GM23338 (cell line): ENCODE results near the gene NRCAM. TPM values are rescaled to one million over a fixed set of nuclear protein-coding genes. Genes with fewer than 3 reads are reported as not detected.

Experiments
- ATAC-seq: fragments of 200-7000 bp; cut with Tn5 transposase; 3 replicates; pipeline ENCODE4 v1.9.1; 2020
- DNase-seq: peaks from one replicate; pipeline ENCODE4 v3.0.0-alpha.2; 2015; ENCODE audit warnings: low spot score
- H2AFZ ChIP-seq: fragments of 200-600 bp; sonication (generic); 2 replicates; pipeline ENCODE4 v1.8.0; 2016; ENCODE audit warnings: antibody characterized with exemption, mild to moderate bottlenecking, moderate library complexity
- H3F3A ChIP-seq: fragments of 200-600 bp; sonication (generic); replicated peaks from 2 replicates; pipeline ENCODE4 v1.8.0; 2017; ENCODE audit warnings: antibody characterized with exemption, mixed run types, low read depth
- H3K27ac ChIP-seq: fragments of 200-600 bp; sonication (generic); 2 replicates; pipeline ENCODE4 v1.6.1; 2016; ENCODE audit warnings: low read depth
- H3K27me3 ChIP-seq: fragments of 200-600 bp; sonication (generic); 2 replicates; pipeline ENCODE4 v1.8.0; 2016; ENCODE audit warnings: mild to moderate bottlenecking, mixed run types, moderate library complexity; ENCODE audit not compliant: insufficient read depth
- H3K36me3 ChIP-seq: fragments of 200-600 bp; sonication (generic); 2 replicates; pipeline ENCODE4 v1.8.0; 2016; ENCODE audit warnings: mild to moderate bottlenecking; ENCODE audit not compliant: insufficient read depth
- H3K4me1 ChIP-seq: fragments of 200-600 bp; sonication (generic); 2 replicates; pipeline ENCODE4 v1.8.0; 2016; ENCODE audit warnings: mild to moderate bottlenecking, moderate library complexity; ENCODE audit not compliant: insufficient read depth
- H3K4me2 ChIP-seq: fragments of 200-600 bp; sonication (generic); 2 replicates; pipeline ENCODE4 v1.7.1; 2017; ENCODE audit warnings: mixed run types
- H3K4me3 ChIP-seq: fragments of 200-600 bp; sonication (generic); 2 replicates; pipeline ENCODE4 v1.6.1; 2016; ENCODE audit warnings: mixed run types
- H3K79me2 ChIP-seq: fragments of 200-600 bp; sonication (generic); replicated peaks from 2 replicates; pipeline ENCODE4 v1.8.0; 2017; ENCODE audit warnings: mild to moderate bottlenecking; ENCODE audit not compliant: insufficient read depth
- H3K9me2 ChIP-seq: fragments of 200-600 bp; sonication (generic); 2 replicates; pipeline ENCODE4 v1.8.0; 2017; ENCODE audit not compliant: insufficient read depth
- H4K20me1 ChIP-seq: fragments of 200-600 bp; sonication (generic); replicated peaks from 2 replicates; pipeline ENCODE4 v1.8.0; 2017; ENCODE audit warnings: mild to moderate bottlenecking; ENCODE audit not compliant: insufficient read depth
- H3K27ac Mint-ChIP-seq: 2 replicates; pipeline ENCODE4 v1.8.0; 2020; ENCODE audit warnings: inconsistent platforms, mild to moderate bottlenecking, moderate library complexity, mixed read lengths
- H3K27me3 Mint-ChIP-seq: 3 replicates; pipeline ENCODE4 v1.8.0; 2022; ENCODE audit warnings: low read depth, mild to moderate bottlenecking, moderate library complexity, mixed read lengths, inconsistent platforms; ENCODE audit not compliant: insufficient read depth, poor library complexity
- H3K36me3 Mint-ChIP-seq: 3 replicates; pipeline ENCODE4 v1.8.0; 2021; ENCODE audit warnings: low read depth, mild to moderate bottlenecking, inconsistent platforms, moderate library complexity, mixed read lengths
- H3K4me1 Mint-ChIP-seq: 3 replicates; pipeline ENCODE4 v1.8.0; 2020; ENCODE audit warnings: mild to moderate bottlenecking, inconsistent platforms, mixed read lengths
- H3K4me3 Mint-ChIP-seq: 3 replicates; pipeline ENCODE4 v1.8.0; 2021; ENCODE audit warnings: moderate library complexity, mild to moderate bottlenecking, inconsistent platforms, mixed read lengths
- H3K9me3 Mint-ChIP-seq: 3 replicates; pipeline ENCODE4 v1.8.0; 2020; ENCODE audit warnings: moderate library complexity, mild to moderate bottlenecking, inconsistent platforms, mixed read lengths
- CREB1 ChIP-seq: fragments of 250-450 bp; sonication (Bioruptor Pico); IDR thresholded peaks from 2 replicates; pipeline ENCODE4 v1.5.0; 2020; ENCODE audit warnings: low read depth, mild to moderate bottlenecking, moderate library complexity
- EZH2 ChIP-seq: fragments of 200-600 bp; sonication (generic); IDR thresholded peaks from one replicate; pipeline ENCODE4 v1.8.0; 2017; ENCODE audit warnings: antibody characterized with exemption, mild to moderate bottlenecking, low read depth; ENCODE audit not compliant: unreplicated experiment
- EZH2phosphoT487 ChIP-seq: fragments of 200-600 bp; sonication (generic); IDR thresholded peaks from one replicate; pipeline ENCODE4 v1.8.1; 2018; ENCODE audit warnings: antibody characterized with exemption; ENCODE audit not compliant: unreplicated experiment
- JUNB ChIP-seq: IDR thresholded peaks from one replicate; pipeline ENCODE4 v1.6.1; 2016; ENCODE audit warnings: antibody characterized with exemption; ENCODE audit not compliant: unreplicated experiment
- NANOG ChIP-seq: IDR thresholded peaks from 2 replicates; pipeline ENCODE4 v1.6.1; 2016; ENCODE audit warnings: antibody characterized with exemption, borderline replicate concordance
- REST ChIP-seq: IDR thresholded peaks from one replicate; pipeline ENCODE4 v1.6.1; 2018; ENCODE audit warnings: antibody characterized with exemption; ENCODE audit not compliant: unreplicated experiment
- STAT1 ChIP-seq: IDR thresholded peaks from one replicate; pipeline ENCODE4 v1.6.1; 2016; ENCODE audit warnings: antibody characterized with exemption; ENCODE audit not compliant: unreplicated experiment
- ZNF114 ChIP-seq: fragments of 250-450 bp; sonication (Bioruptor Pico); IDR thresholded peaks from 2 replicates; pipeline ENCODE4 v1.5.0; 2020; ENCODE audit warnings: mild to moderate bottlenecking, moderate library complexity
- ZNF331 ChIP-seq: fragments of 250-450 bp; sonication (Bioruptor Pico); IDR thresholded peaks from 2 replicates; pipeline ENCODE4 v1.5.0; 2020; ENCODE audit warnings: low read depth, mild to moderate bottlenecking, moderate library complexity
- ZNF462 ChIP-seq: fragments of 250-450 bp; sonication (Bioruptor Pico); IDR thresholded peaks from 2 replicates; pipeline ENCODE4 v1.5.0; 2020; ENCODE audit warnings: mild to moderate bottlenecking, moderate library complexity
- polyA plus RNA-seq: library from polyadenylated mRNA; unstranded; fragments of >200 nt; fragmentation: Nextera tagmentation; extraction: Ambion mirVana; gene quantifications from 2 replicates; pipeline ENCODE4 v1.2.1, GENCODE V29; 2016
- total RNA-seq: library from RNA; depleted of rRNA; stranded (reverse); fragments of >200 nt; shearing (Covaris generic); gene quantifications from 2 replicates; pipeline ENCODE4 v1.2.3, GENCODE V29; 2014
- TF ChIP-seq, protein P1 (sequence below): IDR thresholded peaks from 2 replicates; pipeline ENCODE4 v1.6.1; 2016; ENCODE audit warnings: antibody characterized with exemption

The NRCAM gene
- total and polyA plus RNA-seq, 2 experiments from 2014 or later, result 2.5 to 6.8 TPM

GRCh38 chr7:108102671-108103312 is 353.4 kb downstream of the NRCAM start:
- DNase-seq, result no peak

DNA sequence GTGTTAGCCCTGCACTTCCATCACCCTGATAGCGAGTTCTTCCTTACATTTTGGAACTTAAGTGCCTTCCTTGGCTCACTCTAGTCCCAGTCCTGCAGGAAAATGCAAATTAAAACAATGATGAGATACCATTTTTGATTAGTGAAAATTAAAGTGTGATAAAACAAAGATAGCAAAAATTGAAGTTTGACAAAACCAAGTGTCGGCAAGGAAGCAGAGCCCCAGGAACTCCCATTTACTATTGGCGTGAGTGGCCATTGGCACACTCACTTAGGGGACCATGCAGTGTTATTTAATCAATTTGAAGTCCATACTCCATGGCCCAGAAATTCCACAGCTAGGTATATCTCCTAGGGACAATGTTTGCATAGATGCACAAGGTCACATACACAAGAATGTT is 354.5 kb downstream of the NRCAM start:
- DNase-seq (no peak), ATAC-seq (no peak)
- Histone ChIP-seq H3K36me3 (no peaks in the 10 kb centered on the region), H3K27ac (no peak overlapping the region), H4K20me1 (no peaks in the 10 kb centered on the region), H3K4me2 (no peak overlapping the region), H3K4me1 (no peaks in the 10 kb centered on the region), H3F3A (no peaks in the 10 kb centered on the region), H2AFZ (no peak overlapping the region), H3K27me3 (no peaks in the 10 kb centered on the region), H3K79me2 (no peaks in the 10 kb centered on the region), H3K4me3 (no peak overlapping the region), H3K9me2 (no peaks in the 10 kb centered on the region)
- Mint-ChIP-seq H3K36me3 (no peaks in the 10 kb centered on the region), H3K9me3 (no peaks in the 10 kb centered on the region), H3K4me3 (no peak overlapping the region), H3K27me3 (no peaks in the 10 kb centered on the region), H3K27ac (no peak overlapping the region), H3K4me1 (no peaks in the 10 kb centered on the region)
- no peak for TF ChIP-seq ZNF462 (CRISPR knock-in tag)
- no peak for TF ChIP-seq JUNB
- TF ChIP-seq ZNF114, result no peak
- no peak for TF ChIP-seq STAT1
- no peak for TF ChIP-seq ZNF331 (CRISPR knock-in tag)
- TF ChIP-seq REST, result no peak
- no peak for TF ChIP-seq CREB1 (CRISPR knock-in tag)
- no peak for TF ChIP-seq NANOG
- TF ChIP-seq, protein P1, sequence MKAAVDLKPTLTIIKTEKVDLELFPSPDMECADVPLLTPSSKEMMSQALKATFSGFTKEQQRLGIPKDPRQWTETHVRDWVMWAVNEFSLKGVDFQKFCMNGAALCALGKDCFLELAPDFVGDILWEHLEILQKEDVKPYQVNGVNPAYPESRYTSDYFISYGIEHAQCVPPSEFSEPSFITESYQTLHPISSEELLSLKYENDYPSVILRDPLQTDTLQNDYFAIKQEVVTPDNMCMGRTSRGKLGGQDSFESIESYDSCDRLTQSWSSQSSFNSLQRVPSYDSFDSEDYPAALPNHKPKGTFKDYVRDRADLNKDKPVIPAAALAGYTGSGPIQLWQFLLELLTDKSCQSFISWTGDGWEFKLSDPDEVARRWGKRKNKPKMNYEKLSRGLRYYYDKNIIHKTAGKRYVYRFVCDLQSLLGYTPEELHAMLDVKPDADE, result no peak

More at GRCh38 chr7:108102671-108103312, 353.4 kb downstream of the NRCAM start:
- Histone ChIP-seq H2AFZ (peak overlapping the region; percentile 87; the same call in 1 of the 2 replicates), H3K4me1 (no peaks in the 10 kb centered on the region), H3F3A (no peaks in the 10 kb centered on the region), H4K20me1 (no peaks in the 10 kb centered on the region), H3K4me2 (no peak overlapping the region), H3K27ac (no peak overlapping the region), H3K36me3 (no peaks in the 10 kb centered on the region), H3K9me2 (no peaks in the 10 kb centered on the region), H3K27me3 (no peaks in the 10 kb centered on the region), H3K79me2 (no peaks in the 10 kb centered on the region), H3K4me3 (no peak overlapping the region)
- no peak for TF ChIP-seq ZNF331 (CRISPR knock-in tag)
- TF ChIP-seq STAT1, result no peak
- no peak for TF ChIP-seq EZH2phosphoT487
- no peak for TF ChIP-seq EZH2
- Mint-ChIP-seq H3K27me3 (no peaks in the 10 kb centered on the region), H3K9me3 (no peaks in the 10 kb centered on the region), H3K27ac (no peak overlapping the region), H3K4me1 (no peaks in the 10 kb centered on the region), H3K36me3 (no peaks in the 10 kb centered on the region), H3K4me3 (no peak overlapping the region)
- ATAC-seq, result no peak
